GM19463 (cell line): ENCODE results near the gene APOC1.
A peak's percentile ranks its signal among the peaks of the same experiment; 100 is the strongest.
"Not testable (repeated sequence)": the region's sequence is repeated elsewhere in the genome, so short reads cannot be mapped to it uniquely, and the experiment has no call there.

Source experiments
- ATAC-seq: cut with Tn5 transposase; IDR thresholded peaks from one replicate; pipeline ENCODE4 v1.9.1; 2021; ENCODE audit warnings: mild to moderate bottlenecking, moderate library complexity; ENCODE audit not compliant: unreplicated experiment

Gene APOC1

GRCh38 chr19:44912854-44913253 is 1.6 kb upstream of the APOC1 start:
- no peak for ATAC-seq

GRCh38 chr19:44913512-44914432 is 636 bp upstream of the APOC1 start:
- not testable (repeated sequence) for ATAC-seq

- ATAC-seq: no peak
These were observed 9.9 kb downstream of the APOC1 start for GRCh38 chr19:44924243-44924725.

GRCh38 chr19:44925114-44925891 is 10.9 kb downstream of the APOC1 start:
- ATAC-seq: no peak

GRCh38 chr19:44926245-44927077 is 12.1 kb downstream of the APOC1 start:
- ATAC-seq: not testable (repeated sequence)

- no peak for ATAC-seq
These were observed 13.3 kb downstream of the APOC1 start for GRCh38 chr19:44927746-44928145.

- ATAC-seq: no peak
These were observed 15.7 kb downstream of the APOC1 start for GRCh38 chr19:44930088-44930487.

- no peak for ATAC-seq
These were observed 17.1 kb downstream of the APOC1 start for GRCh38 chr19:44931541-44931940.

- no peak for ATAC-seq
These were observed 25.3 kb downstream of the APOC1 start for GRCh38 chr19:44939668-44940067.

- no peak for ATAC-seq
These were observed 27.7 kb downstream of the APOC1 start, which contains the start of gene APOC4 for GRCh38 chr19:44942067-44942571. Gene APOC4 (plus strand): TSS chr19:44942237. CDS start chr19:44942278, 41 bp downstream.

GRCh38 chr19:44943801-44944249 is 29.4 kb downstream of the APOC1 start:
- peak; percentile 71 for ATAC-seq

- no peak for ATAC-seq
These were observed 32.7 kb downstream of the APOC1 start for GRCh38 chr19:44947041-44947581.

- ATAC-seq: no peak
These were observed 33.8 kb downstream of the APOC1 start for GRCh38 chr19:44948237-44948636.

- no peak for ATAC-seq
These were observed 34.5 kb downstream of the APOC1 start for GRCh38 chr19:44948763-44949374.

- ATAC-seq: no peak
These were observed 35.1 kb downstream of the APOC1 start for GRCh38 chr19:44949550-44949949.

- ATAC-seq: no peak
These were observed 37.1 kb downstream of the APOC1 start for GRCh38 chr19:44951179-44952159.

GRCh38 chr19:44954278-44954648 is 39.9 kb downstream of the APOC1 start:
- ATAC-seq: no peak

- ATAC-seq: peak; percentile 85
These were observed 40.5 kb downstream of the APOC1 start, which contains the start of gene CLPTM1 for GRCh38 chr19:44954649-44955504. Gene CLPTM1 (plus strand): TSS chr19:44955380. CDS start chr19:44955396, 16 bp downstream.
